Measurements from ENCODE around the gene CDX1.

Gene CDX1

DNA sequence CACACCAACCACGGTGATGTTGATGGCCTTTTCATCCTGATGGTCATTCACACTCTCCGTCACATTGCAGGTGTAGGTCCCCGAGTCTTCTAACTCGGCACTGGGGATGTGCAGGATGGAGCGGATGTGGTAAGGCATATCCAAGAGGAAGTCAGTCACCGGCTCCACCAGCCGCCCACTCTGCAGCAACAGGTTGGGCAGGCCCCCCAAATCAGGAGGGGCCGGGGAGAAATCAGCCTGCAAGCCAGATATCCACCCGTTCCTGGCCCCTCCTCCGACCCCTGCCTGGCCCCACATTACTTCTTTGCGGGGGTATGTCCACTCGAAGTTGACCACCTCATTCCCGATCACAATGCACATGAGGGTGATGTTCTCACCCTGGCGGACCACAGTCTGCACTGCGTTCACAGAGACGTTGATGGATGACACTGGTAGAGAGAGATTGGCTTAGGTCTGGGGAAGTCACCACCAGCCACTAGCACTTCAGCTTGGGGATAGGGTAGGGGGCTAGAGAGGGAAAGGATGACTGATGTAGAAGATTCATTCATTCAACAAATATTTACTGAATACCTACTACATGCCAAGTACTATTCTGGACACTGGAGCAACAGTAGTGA, 32.9 kb upstream of the CDX1 start:
- H3K4me3 ChIP-seq (ENCODE audit: low read depth, low read length): no peak overlapping the region
- H3K4me1 ChIP-seq: peaks cover 16% of the 10 kb centered on the region
- DNase-seq: no peak
- TF ChIP-seq, protein P1, sequence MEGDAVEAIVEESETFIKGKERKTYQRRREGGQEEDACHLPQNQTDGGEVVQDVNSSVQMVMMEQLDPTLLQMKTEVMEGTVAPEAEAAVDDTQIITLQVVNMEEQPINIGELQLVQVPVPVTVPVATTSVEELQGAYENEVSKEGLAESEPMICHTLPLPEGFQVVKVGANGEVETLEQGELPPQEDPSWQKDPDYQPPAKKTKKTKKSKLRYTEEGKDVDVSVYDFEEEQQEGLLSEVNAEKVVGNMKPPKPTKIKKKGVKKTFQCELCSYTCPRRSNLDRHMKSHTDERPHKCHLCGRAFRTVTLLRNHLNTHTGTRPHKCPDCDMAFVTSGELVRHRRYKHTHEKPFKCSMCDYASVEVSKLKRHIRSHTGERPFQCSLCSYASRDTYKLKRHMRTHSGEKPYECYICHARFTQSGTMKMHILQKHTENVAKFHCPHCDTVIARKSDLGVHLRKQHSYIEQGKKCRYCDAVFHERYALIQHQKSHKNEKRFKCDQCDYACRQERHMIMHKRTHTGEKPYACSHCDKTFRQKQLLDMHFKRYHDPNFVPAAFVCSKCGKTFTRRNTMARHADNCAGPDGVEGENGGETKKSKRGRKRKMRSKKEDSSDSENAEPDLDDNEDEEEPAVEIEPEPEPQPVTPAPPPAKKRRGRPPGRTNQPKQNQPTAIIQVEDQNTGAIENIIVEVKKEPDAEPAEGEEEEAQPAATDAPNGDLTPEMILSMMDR (IDR thresholded peaks at IDR 0.05; ENCODE audit: low read depth, low read length): no peak
- H3K27me3 ChIP-seq: no peaks in the 10 kb centered on the region
- H3K36me3 ChIP-seq: peaks cover 24% of the 10 kb centered on the region
- no peaks in the 10 kb centered on the region for H3K9me3 ChIP-seq

DNA sequence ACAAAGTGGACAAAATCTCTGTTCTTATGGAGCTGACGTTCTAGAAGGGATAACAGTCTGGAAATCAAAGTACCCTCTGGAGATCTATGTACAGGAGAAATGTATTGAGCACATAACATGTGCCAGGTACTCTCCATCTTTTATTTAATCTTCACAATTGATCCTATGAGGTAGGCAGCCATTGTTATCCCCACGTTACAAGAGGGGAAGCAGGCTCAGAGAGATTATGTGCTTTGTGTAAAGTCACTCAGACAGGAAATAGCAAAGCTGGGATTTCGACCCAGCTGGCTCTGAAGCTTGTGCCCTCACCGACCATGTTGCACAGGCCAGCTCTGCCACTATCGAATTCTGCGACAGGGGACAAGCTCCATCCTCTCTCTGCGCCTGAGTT, 32.4 kb upstream of the CDX1 start:
- Histone ChIP-seq H3K27me3 (no peaks in the 10 kb centered on the region), H3K36me3 (peaks cover 20% of the 10 kb centered on the region), H3K4me1 (peaks cover 22% of the 10 kb centered on the region), H3K9me3 (no peaks in the 10 kb centered on the region), H3K4me3 (ENCODE audit: low read depth, low read length) (no peak overlapping the region)
- TF ChIP-seq, protein P1 (IDR thresholded peaks at IDR 0.05; ENCODE audit: low read depth, low read length): no peak
- DNase-seq: no peak

DNA sequence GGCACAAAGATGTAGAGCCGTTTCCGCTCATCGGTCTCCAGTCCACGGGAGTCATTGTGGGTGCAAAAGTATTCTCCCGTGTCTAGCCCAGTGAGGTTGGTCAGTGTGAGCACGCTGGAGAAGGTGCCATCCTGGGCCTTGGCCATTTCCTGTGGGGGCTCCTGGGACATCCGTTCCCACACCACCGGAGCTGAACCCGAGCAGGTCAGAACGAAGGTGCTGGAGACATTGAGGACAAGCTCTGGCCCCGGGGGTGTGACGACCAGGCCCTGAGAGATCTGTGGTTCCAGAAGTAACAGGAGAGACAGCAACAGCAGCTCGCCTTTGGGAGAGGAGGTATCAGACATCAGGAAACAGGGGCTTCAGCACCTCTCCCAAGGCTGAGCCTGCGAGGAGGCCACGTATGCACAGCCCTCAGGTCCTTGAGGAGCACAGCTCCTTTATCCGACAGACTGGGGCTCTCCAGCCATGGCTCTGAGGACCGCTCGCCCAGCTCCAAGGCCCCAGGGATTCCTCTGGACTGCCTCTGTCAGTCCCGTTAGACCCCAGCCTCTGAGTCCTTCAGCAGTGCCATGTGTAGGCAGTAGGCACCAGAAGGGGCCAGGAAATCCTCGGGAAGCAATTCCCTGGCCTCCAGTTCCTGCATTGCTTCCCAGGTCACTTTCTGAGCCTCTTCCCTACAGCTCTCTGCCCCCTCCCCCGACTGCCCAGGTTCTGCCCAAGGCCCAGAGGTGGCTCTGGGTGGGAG, 30.8 kb upstream of the CDX1 start:
- no peaks in the 10 kb centered on the region for H3K9me3 ChIP-seq
- H3K36me3 ChIP-seq: peaks cover 15% of the 10 kb centered on the region
- no peaks in the 10 kb centered on the region for H3K27me3 ChIP-seq
- DNase-seq: no peak
- H3K4me3 ChIP-seq (ENCODE audit: low read depth, low read length): no peak overlapping the region
- TF ChIP-seq, protein P1 (IDR thresholded peaks at IDR 0.05; ENCODE audit: low read depth, low read length): no peak
- peaks cover 23% of the 10 kb centered on the region for H3K4me1 ChIP-seq

DNA sequence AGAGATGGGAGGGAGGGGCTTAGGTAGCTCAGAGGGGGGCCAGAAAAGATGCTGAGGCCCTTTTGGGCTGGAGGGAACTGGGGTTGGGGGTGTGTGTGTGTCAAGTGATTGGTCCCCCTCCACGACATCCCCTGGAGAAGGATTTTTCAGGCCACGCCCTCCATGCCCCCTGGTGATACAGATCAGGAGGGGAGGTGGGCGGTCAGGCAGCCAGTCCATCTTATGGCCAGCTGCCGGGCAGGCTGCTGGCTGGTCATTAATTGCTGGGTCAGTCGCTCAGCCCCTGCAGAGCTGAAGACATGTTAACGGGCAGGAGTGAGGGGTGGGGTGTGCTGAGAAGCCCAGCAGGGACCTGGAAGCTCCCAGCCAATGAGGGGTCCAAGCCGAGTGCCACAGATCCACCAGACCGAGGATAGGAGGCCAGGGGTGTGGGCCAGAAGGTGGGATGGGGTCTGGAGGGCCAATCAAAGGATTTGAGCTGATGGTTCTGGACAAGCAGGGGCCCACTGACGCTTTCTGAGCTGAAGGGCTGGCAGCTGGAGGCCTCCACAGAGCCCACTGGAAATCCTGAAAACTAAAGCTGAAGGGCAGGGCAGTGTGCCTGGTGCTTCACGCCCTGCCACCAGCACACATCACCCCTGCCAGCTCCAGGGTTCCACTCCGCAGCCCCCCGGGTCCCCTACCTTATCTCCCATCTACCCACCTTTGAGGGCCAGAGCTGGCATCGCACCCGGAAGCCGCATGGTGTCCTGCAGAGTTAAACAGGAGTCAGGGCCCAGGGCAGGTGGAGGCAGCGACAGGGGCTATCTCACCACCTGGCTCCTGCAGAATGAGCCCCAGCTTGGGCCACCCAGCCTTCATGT, 30.0 kb upstream of the CDX1 start:
- Histone ChIP-seq H3K9me3 (no peaks in the 10 kb centered on the region), H3K4me3 (ENCODE audit: low read depth, low read length) (no peak overlapping the region), H3K36me3 (peaks cover 15% of the 10 kb centered on the region), H3K27me3 (no peaks in the 10 kb centered on the region), H3K4me1 (peaks cover 29% of the 10 kb centered on the region)
- TF ChIP-seq, protein P1 (IDR thresholded peaks at IDR 0.05; ENCODE audit: low read depth, low read length): no peak
- no peak for DNase-seq

DNA sequence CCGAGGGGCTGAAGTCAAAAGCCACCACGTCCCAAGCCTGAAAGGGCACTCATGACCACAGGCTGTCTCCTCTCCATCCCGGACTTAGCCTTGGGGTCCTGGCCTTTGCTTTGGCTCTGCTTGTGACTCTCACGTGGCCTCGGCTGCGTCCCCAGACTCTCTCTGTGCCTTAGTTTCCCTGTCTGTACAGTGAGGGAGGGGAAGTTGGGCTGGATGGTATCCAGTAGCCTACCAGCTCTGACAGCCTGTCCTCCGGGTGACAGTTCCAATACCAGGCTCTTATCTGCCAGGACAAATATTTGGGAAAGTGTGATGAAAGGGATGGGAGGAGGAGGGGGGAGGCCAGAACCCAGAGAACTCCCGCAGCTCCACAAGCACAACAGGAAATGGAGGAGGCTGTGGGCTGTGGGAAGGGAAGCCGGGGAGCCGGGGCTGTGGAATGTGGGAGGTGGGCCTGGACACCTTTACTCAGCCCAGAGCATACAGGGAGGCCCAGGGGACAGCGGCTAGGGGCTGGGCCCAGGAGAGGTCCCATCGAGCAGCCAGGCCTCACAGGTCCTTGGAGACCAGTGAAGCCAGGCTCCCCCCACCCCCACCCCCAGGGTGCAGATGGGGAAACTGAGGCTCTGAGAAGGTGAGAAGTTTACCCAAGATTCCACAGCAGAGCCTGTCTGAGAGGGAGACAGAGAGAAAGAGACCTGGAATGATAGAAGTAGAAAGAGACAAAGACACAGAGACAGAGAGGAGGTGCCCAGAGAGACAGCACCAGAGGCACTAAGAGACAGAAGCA, 29.2 kb upstream of the CDX1 start:
- Histone ChIP-seq H3K4me3 (ENCODE audit: low read depth, low read length) (no peak overlapping the region), H3K36me3 (peaks cover 10% of the 10 kb centered on the region), H3K9me3 (no peaks in the 10 kb centered on the region), H3K27me3 (no peaks in the 10 kb centered on the region), H3K4me1 (peaks cover 37% of the 10 kb centered on the region)
- TF ChIP-seq, protein P1 (IDR thresholded peaks at IDR 0.05; ENCODE audit: low read depth, low read length): no peak
- no peak for DNase-seq
